Dermis microvascular lymphatic vessel endothelial cell (primary cell): ENCODE measurements around the gene SERPINB12. TPM values are rescaled to one million over a fixed set of nuclear protein-coding genes. Genes with fewer than 3 reads are reported as not detected.

Experiments
- DNase-seq, 2 donors: peaks; one replicate each; pipeline versions ENCODE4 v3.0.0 to v3.0.0-alpha.2; 2010; ENCODE audit warnings: low read depth in 2 of 2
- total RNA-seq: library from RNA; depleted of rRNA; stranded (reverse); fragments of >200 nt; gene quantifications from 2 replicates; pipeline ENCODE4 v1.2.1, GENCODE V29; 2014

Gene SERPINB12, protein sequence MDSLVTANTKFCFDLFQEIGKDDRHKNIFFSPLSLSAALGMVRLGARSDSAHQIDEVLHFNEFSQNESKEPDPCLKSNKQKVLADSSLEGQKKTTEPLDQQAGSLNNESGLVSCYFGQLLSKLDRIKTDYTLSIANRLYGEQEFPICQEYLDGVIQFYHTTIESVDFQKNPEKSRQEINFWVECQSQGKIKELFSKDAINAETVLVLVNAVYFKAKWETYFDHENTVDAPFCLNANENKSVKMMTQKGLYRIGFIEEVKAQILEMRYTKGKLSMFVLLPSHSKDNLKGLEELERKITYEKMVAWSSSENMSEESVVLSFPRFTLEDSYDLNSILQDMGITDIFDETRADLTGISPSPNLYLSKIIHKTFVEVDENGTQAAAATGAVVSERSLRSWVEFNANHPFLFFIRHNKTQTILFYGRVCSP
- not detected in 2 replicates for total RNA-seq

DNA sequence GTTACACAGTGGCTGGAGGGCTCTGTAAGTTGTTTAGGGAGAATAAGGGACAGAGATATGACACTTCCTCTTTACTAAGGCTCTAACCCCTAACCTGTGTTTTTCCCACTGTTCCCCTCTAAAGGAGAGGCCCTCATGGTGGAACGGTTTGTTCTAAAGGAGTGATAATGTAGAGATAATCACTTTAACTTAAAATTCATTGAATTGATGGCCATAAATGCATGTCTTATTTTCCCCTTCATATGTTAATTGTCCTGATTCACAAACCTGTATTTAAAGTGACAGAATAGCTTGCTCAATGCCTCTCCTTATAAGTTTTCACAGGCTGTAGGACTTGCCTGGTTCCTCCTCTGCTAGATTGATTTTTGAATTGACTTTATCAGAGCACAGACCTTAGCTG, at the start of gene SERPINB12:
Gene SERPINB12, plus strand, starts transcription at position 301 of the 400 bp plus-strand sequence. CDS start 13,791 bp downstream, outside the sequence.
- DNase-seq = no peak

DNA sequence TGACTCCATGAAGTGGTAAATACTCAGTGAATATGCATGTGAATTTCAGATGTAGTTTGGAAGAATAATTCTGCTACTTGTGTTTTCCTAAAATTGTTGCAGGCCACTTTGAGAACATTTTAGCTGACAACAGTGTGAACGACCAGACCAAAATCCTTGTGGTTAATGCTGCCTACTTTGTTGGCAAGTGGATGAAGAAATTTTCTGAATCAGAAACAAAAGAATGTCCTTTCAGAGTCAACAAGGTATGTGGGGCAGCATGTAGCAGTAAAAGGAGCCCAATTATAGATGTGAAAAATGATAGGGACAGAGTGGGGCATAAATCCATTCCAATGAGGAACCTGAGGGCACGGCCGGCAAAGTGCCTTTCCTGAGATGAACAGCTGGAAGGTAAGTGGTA, 49.3 kb upstream of the SERPINB12 start:
- DNase-seq = no peak

DNA sequence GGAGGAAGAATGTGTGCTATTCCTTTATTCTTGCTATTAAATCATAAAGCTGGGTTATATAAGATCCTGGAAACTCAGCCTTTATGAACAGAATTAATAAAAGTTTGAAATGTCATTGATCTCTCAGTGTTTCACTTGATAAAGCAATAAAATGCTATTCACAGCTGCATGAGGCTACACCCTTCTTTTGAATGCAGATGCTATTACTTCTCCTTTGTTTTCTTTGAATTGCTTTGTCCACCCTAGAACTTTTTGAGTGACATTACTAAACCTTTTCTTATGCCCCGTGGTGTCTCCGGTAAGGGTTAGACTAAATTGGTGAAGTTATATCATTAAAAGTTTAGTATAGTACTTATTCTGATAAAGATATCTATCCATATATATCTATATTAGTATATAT, 46.5 kb upstream of the SERPINB12 start:
- DNase-seq = no peak

DNA sequence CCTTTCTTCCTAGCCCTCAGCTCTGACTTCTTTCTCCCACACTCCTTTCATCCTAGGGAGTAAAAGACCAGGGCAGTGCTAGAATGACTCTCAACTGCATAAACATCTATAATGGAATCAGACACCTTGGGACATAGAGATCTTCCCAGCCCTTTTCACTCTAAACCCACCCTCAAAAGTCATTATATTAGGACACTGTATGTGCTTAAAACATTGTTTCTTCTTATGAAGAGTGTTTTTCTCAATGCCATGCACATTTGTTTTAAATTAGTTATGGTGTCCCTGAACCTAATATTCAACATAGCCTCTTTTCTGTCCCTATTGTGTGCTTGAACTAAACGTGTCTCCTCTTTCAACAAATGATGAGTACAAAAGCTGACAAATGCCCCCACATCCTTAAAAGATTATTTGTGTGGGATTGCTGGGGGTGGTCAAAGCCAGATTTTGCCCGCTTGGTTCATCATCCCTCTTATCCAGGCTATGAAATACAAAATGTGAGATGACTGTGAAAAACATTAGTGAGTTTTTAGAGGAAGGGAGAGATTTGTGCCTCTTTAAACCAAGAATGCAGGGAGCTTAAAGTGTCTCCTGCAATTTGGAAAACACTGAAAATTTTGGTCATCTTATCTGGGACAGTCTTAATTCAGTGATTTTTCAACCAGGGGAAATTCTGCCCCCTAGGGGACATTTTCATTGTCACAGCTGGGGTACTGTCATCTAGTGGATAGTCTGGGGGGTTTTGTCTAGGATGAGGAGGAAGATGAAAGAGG, 36.4 kb upstream of the SERPINB12 start:
- DNase-seq = peak in 1 of 2 donors; percentile 23

DNA sequence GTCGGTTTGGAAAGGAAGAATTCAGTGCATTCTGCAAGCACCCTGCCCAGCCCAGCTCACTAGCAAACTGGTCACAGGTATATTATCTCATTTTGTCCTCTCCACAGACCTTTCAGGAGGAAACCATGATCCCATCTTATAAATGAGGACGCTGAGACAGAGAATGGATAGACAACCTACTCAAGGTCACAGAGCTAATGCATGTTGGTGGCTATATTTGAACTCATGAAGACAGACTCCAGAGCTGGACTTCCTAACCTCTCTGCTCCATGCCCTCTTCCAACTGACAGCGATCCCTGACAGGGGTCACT, 35.9 kb upstream of the SERPINB12 start:
- DNase-seq = no peak

DNA sequence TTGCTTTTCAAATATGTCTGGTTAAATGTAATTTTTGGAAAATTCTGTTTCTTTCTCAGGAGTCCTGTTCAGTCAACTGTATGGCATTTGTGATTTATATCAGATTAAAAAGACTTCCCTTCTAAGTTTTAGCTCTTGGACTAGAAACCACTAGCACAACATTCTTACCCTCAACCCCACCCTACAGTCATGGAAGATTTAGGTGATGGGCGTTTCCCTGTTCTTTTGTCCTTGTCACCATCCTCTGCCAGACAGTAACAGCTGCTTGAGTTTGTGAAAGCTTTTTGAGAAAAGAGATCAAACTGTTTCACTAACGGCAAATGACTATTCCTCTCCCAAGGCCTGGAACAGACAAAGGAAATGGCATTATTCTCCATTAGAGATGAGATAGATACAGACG, 33.6 kb upstream of the SERPINB12 start:
- no peak for DNase-seq

DNA sequence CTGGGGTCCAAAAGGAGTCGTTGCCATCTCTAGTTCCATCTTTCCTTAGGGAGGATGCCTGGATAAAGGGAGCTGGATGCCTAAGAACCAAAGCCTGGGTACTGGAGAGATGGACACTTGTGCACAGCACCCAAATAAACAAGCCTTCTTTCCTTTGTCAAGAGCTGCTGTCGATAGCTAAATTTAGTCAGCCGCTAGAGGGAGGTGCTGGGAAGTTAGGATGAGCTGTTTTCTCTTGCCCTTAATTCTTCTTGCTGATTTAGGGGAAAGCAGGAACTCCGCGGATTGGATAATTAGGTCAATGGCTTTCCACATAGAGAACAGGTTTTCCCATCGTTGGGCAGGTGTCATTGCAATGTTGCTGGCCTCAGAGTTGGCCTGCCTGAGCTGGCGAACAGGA, 30.9 kb upstream of the SERPINB12 start:
- DNase-seq = peak in 1 of 2 donors; percentile 44

DNA sequence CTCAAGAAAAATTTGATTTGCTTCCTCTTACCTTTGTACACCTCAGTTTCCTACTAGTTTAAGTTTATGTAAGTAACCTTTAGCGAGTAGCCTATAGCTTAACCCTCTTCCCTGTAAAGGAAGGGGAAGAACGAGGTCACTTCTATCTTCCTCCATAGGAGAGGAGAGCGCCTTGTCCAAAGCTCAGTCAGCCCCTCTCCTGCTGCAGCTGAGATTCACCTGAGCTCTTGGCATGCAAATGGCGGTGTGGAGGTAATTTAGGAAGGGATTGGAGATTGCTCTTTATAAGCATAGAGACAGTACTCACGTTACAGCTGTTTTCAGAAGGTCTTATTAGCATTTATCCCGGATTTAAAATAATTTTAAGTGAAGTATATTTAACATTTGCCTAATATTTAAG, 27.8 kb upstream of the SERPINB12 start:
- no peak for DNase-seq

DNA sequence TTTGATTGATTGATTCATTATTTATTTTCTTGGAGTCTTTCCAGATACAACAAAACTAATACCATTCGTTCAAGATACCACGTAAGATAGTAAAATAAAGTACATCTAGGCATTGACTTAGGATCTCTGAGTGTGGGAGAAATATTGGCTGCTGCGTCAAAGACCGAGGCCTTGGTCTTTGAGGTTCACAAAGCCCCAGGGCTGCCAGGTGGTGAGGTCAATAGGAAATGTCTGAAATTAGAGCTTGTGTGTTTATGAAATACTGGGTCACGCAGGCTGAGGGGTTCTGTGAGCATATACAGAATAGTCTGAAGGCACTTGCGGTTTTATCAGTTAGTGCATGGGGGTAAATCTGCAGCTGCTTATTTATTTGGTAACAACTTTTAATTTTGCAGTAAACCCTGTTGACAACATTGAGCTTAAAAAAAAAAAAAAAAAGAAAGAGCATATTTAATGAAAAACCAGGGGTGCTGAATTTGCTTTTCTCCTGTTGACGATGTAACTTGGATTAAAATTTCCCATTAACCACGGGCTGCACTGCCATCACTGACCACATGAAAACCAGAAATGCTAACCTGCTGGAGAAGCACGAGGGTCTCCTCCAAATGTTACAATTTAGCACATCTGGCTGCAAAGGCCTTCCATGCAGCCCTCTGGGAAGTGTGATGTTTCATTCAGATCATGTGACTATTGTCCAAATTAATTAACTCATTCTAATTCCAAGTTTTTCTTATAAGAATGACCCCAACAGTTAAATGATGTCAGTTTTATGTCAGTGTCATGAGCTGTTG, 27.1 kb upstream of the SERPINB12 start:
- no peak for DNase-seq

DNA sequence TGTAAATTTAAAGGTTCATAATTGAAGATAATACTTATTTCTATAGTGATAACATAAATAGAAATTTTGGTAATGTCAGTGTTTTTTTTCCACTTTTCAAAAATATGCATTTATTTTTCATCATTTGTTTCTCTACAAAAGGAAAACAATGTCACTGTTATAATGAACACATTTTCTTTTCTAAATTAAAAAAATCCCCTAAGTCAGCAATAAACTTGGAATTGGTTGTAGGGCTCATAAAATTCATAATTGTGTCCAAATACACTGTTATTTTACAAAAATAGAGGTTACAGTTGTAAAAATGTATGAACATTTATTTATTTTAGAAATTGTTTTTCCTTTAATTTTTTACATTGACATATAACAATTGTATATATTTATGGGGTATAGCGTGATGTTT, 26.4 kb upstream of the SERPINB12 start:
- DNase-seq = no peak

DNA sequence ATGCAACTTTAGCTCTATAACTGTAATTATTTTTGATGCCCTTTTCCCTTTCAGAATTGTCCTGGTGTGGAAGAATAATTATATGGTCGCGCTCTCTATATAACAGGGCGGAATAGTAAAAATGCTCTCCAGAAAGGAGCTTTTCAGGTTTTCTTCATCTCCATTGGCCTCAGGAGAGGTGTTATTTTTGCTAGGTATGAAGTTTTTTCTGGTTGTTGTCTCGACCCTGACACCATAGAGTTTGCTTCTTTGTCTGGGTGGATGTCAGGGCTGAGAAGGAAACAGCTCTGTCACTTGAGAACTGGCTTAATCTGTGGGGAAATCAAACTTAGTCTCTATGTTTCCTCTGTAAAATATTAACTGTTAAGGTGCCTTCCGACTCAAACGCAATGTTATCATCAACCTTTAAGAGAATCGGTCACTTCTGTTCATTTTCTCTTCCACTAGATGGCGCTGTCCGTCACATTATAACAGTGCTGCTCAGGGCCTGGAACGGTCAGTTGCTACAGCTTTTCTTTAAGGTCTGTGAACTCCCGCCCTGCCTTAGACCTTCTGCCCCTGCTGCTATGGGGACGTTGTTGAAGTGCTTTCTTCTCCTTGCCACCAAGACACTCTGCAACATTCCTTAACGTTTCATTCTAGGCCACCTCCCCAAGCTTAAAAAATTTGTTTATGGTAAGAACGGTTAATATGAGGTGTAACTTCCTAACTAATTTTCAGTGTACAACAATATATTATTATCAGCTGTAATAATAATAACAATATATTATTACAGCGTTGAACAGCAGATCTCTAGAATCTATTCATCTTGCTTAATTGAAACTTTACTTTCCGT, 23.8 kb upstream of the SERPINB12 start:
- peak; percentile 31 to 71 for DNase-seq

DNA sequence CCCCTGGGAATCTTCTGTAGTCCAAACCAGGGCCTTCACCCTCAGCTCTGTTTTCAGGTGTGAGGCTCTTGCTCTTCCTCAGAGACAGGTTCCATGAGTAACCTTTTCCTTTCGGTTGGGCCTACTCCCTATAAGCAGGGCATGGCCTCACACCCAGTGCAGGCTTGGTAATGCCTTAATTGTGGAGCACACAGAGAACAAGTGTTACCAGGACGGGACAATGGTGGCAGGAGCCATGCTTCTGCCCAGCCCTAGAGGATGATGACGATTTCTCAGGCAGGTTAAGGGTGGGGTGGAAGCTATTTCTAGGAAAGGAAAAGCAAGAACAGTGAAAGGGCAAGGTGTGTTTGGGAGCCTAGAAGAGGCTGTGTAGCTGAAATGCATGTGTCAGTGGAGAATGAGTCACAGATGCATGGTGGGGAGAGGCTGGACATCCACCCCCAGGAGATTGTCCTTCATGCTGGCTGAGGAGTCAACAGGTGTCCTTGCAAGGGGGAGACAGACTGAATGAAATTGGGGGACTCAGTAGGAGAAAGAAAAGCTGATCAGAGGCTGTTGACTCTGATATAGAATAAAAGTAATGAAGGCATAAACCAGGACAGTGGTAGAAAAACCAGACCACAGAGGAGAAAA, 22.0 kb upstream of the SERPINB12 start:
- no peak for DNase-seq

DNA sequence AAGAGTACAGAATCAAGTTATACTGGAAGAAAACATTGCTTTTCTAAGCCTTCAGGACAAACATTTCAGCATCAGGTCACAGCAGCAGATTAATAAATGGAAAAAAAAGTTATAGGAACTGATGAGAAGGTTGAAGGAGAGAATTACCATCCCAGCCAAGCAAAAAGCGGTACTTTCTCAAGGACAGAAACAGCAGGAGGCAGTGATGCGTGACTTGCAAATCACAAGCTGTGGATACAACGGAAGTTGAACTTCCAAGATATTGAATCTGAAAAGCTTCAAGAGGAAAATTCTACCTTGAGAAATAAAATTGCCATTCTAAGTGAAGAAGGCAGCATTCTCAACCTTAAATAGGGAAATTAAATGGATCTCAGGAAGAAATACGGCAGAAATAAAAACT, 18.5 kb upstream of the SERPINB12 start:
- DNase-seq = no peak

DNA sequence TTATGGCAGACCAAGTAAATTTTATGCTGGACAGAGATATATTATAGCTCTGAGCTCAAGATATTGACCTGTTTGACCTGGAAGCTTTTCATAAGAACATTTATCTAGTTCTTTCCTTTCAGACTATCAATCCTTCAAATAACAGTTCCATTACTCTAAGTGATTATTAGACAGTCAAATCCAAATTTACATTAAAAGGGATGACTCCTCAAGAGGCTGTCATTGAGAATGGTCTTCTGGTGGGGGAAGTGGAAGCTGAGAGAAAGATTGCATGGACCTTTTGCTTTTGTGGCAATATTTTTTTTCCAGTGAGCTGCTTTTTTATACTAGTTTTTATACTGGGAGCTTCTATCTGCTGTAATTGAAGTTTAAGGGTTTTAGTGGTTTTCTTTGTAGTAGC, 14.9 kb upstream of the SERPINB12 start:
- DNase-seq = no peak

DNA sequence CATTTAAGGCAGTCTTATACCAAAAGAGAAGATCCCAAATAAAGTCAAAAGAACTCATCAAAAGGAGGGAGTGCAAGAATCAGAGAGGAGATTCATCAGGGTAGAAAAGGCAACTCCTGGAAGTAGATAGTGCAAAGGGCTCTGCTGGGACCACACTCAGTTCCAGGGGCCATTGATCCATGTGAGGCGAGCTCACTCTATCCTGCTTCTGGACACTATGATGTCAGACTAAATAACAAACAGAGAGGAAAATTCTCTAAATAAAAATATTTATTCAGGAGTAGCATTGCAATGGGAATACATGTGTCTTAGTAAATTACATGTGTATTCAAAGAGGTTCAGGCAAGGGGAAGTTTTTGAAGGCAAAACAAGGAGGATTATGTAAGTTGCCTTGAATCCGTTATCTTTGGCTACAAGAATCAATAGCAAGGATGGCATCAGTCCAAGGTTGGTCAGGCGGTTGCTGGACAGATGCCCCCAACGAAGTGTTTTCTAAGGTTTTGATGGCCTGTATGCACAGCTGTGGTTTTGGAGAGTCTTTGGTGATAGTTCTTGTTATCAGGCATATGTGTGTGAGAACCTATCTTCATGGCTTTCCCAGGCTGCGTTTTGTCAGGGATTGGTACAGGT, 13.2 kb upstream of the SERPINB12 start:
- no peak for DNase-seq

DNA sequence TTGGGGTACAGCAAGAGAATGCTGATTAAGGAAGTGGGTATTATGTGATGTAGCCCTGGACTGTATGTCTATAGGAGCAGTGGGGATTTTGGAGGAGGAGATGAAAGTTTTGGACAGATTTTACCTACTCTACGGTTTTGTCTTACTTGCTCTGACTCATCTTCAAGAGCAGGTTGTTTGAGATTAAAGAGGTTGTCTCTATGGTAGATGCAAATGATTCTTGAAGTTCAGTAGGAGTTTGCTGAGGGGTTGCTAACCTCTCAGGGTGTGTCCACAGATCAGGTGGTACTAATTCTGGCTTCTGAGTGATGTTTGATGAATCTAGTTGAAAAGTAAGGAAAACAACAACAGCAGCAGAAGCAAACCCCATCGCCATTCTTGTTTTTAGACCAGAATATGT, 9.7 kb upstream of the SERPINB12 start:
- DNase-seq = no peak

DNA sequence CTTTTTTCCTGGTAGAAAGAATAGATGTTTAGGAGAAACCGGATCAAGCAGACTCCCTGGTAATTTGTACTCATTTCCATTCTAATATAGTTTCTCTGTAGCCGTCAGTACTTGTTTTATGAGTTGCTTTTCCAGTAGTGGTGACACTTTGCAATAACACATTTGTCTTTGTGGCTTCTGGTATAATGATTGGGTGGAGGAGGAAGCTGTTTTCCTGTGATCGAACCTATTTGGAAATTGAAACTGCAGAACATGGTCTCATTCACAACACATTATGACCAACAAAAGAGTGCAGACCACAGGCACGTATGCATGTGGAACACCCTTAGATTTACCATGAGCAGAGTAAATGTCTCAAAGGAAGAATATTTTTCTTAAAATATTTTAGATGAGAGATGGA, 7.6 kb upstream of the SERPINB12 start:
- no peak for DNase-seq

DNA sequence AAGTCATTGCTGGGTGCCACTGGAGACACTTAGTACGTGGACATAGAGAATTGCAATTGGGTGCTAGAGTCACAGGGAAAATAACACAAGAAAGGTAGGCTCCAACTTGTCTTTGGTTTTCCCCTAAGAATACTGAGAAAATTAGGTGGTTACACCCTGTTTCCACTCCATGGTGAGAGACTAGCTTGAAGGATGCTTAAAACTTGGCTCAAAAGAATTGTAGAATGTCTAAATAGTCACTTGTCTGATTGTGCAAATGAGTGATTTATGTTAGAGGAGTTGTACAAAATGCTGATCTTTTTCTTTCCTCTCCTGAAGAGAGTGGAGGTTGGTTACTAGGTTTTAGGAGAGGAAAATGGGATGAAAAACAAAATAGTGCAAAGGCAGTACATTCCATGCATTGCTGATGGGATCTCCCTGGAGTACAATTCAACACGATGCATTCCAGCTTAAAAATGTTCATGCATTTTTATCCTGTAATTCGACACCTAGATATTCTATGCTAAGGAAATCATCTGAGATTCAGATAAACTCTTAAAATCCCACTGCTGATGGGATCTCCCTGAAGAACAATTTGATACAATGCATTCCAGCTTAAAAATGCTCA, 2.2 kb upstream of the SERPINB12 start:
- DNase-seq = no peak

DNA sequence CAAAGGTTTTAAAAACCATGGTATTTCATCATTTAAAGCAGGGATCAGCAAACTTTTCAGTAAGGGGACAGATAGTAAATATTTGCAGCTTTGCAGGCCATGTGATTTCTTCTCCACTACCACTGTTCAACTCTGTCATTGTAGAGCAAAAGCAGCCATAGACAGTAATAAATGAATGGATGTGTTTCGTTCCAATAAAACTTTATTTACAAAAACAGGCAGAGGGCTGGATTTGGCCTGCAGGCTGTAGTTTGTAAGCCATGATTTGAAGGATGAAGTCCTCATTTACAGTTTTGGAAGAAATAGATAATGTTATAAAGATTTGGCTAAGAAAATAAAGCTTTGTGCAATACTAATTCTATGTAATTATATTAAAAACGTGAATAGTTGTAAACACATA, 1.8 kb downstream of the SERPINB12 start:
- no peak for DNase-seq

DNA sequence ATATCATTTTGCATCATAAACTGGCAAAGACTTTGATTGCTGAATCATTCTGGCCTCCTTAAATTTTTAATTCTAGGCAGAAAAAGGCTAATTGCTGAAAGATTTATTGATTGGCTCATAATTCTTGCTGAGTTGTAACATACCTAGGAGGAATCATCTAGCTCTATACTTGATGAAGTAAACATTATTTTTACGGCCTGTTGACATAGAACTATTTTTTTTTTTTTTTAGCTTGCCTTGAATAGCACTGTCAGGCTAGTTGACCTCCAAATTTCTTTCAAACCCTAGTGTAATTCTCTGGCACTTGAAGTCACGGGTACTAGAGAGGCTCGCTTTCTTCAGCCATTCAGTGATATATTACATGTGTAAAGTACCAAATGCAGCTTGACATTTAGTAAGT, 2.8 kb downstream of the SERPINB12 start:
- DNase-seq = no peak
